Measurements from ENCODE around the gene PSME2.
A peak's percentile ranks its signal among the peaks of the same experiment; 100 is the strongest.

PSME2 gene

GRCh38 chr14:24159777-24160498 is 13.5 kb upstream of the PSME2 start:
- no peak overlapping the region for H3K4me3 ChIP-seq (ENCODE audit: low read length)
- no peak for DNase-seq (ENCODE audit: low read depth, low spot score)

- no peak for DNase-seq (ENCODE audit: low read depth, low spot score)
- H3K4me3 ChIP-seq (ENCODE audit: low read length) = no peak overlapping the region
These were observed 10.9 kb upstream of the PSME2 start for GRCh38 chr14:24157331-24157730.

DNA sequence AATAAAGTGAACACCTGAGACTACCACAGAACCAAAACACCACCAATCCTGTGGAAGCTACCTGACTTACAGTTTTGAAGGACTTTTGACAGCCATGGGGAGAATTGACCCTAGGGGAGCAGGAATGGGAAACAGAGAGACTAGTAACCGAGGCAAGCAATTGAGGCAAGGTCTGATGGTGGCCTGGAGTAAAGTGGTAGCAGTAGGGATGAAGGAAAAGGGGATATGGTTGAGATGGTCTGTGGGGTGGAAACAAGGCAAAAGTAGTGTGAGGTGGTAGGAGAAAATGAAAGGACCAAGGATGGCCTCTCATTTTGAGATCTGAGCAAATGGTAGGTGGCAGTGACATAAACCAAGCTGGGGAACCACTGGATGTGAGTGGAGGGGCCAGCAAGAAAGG is 10.4 kb upstream of the PSME2 start:
- DNase-seq (ENCODE audit: low read depth, low spot score) = no peak
- H3K4me3 ChIP-seq (ENCODE audit: low read length) = no peak overlapping the region

DNA sequence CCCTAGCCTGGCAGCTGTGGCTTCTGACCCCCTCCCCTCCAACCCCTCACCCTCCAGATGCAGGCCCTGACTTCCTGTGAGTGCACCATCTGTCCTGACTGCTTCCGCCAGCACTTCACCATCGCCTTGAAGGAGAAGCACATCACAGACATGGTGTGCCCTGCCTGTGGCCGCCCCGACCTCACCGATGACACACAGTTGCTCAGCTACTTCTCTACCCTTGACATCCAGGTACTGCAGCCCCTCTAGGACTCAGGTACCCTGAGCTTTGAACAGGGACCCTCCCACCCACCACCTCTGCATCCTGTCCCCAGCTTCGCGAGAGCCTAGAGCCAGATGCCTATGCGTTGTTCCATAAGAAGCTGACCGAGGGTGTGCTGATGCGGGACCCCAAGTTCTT is 8.7 kb upstream of the PSME2 start:
- DNase-seq (ENCODE audit: low read depth, low spot score) = no peak
- no peak overlapping the region for H3K4me3 ChIP-seq (ENCODE audit: low read length)

GRCh38 chr14:24151404-24152080 is 5.1 kb upstream of the PSME2 start:
- no peak for DNase-seq (ENCODE audit: low read depth, low spot score)
- no peak overlapping the region for H3K4me3 ChIP-seq (ENCODE audit: low read length)

DNA sequence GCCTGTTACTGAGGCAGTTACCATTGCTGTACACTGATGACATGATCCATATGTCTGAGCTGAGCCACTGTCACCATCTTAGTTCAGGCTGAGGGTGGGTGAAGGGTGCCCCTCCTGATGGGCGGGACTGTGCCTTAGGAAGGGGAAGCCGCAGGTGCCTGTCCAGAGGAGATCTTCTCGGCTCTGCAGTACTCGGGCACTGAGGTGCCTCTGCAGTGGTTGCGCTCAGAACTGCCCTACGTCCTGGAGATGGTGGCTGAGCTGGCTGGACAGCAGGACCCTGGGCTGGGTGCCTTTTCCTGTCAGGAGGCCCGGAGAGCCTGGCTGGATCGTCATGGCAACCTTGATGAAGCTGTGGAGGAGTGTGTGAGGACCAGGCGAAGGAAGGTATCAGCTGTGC is 4.6 kb upstream of the PSME2 start:
- H3K4me3 ChIP-seq (ENCODE audit: low read length) = no peak overlapping the region
- no peak for DNase-seq (ENCODE audit: low read depth, low spot score)

- no peak overlapping the region for H3K4me3 ChIP-seq (ENCODE audit: low read length)
- DNase-seq (ENCODE audit: low read depth, low spot score) = no peak
These were observed 4.2 kb upstream of the PSME2 start for GRCh38 chr14:24150567-24150966.

DNA sequence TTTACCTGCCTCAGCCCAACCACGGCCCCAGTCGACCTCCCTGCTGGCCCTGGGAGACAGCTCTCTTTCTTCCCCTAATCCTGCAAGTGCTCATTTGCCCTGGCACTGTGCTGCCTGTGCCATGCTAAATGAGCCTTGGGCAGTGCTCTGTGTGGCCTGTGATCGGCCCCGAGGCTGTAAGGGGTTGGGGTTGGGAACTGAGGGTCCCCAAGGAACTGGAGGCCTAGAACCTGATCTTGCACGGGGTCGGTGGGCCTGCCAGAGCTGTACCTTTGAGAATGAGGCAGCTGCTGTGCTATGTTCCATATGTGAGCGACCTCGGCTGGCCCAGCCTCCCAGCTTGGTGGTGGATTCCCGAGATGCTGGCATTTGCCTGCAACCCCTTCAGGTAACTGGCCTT is 3.7 kb upstream of the PSME2 start:
- no peak overlapping the region for H3K4me3 ChIP-seq (ENCODE audit: low read length)
- DNase-seq (ENCODE audit: low read depth, low spot score) = no peak

DNA sequence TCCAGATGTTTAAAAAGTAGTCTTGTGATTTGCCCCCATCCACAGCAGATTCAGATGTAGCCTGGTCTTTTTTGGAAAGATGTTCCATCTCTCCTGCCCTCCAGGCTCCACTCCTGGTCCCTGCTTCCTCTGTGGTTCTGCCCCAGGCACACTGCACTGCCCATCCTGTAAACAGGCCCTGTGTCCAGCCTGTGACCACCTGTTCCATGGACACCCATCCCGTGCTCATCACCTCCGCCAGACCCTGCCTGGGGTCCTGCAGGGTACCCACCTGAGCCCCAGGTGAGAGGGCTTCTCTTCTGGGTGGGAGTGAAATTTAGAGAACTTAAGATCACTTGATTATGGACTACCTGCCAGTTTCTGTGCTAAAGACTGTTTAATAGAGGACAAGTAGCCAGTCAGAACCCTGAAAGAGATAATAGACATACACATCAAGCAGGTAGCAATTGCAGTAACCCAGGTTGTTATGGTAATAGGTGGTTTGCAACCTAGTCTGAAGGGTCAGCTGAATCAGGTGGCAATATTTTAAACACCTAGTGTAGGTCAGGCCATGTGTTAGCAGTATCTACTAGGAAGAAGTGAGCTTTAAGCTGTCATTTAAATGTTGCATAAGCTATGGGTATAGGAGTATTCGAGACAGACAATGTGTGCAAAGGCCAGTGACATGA is 3.0 kb upstream of the PSME2 start:
- no peak overlapping the region for H3K4me3 ChIP-seq (ENCODE audit: low read length)
- no peak for DNase-seq (ENCODE audit: low read depth, low spot score)

DNA sequence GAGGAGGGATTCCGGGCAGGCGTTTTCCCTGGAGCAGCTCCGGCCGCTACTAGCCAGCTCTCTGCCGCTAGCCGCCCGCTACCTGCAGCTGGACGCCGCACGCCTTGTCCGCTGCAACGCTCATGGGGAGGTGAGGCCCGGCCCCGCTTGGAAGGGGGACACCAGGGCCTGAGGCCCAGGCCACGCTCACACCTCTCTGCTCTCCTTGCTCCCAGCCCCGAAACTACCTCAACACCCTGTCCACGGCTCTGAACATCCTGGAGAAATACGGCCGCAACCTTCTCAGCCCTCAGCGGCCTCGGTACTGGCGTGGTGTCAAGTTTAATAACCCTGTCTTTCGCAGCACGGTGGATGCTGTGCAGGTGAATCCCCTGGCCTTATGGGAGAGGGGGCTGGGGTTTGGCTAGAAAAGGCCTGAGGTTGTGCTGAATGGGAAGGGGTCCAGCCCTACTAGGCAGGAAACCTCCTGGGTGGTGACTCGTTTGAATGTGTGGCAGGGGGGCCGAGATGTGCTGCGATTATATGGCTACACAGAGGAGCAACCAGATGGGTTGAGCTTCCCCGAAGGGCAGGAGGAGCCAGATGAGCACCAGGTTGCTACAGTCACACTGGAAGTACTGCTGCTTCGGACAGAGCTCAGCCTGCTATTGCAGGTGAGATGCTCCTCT is 1.5 kb upstream of the PSME2 start:
- DNase-seq (ENCODE audit: low read depth, low spot score) = no peak

DNA sequence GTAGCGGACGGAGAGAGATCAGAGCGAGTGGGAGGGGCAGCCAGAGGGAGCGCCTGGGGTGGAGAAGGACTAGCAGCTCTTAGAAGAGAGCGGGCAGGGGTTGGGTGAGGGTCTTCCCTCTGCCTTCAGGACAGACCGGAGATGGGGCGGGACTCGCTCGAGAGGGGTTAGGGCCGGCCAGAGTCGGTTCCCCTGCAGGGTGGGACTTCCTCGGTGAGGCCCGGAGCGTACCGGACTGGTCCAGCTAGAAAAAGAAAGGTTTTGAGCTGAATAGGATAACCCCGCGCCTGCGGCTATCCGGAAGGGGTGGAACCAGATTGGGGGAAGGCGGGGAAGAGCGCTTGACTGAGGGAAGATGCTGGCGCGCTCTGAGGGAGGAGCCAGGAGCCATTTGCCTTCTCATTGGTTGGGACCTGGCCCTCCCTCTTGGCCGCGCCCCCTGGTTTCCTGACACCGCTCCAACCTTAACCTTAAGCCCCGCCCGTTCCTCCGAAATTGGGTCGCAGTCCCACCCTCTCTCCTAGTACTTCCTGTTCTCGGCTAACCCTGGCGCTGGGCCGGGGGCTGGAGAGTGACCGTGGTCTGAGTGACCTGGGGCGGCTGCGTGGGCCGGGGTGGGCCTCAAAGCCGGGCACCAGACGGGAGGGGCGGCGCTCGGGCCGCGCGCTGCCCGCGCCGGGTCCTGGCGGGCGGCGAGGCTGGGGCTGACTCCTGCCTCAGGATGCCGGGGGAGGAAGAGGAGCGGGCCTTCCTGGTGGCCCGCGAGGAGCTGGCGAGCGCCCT is 759 bp upstream of the PSME2 start, which contains the start of gene RNF31:
Gene RNF31, plus strand, starts transcription at position 521 of the 783 bp plus-strand sequence. Its CDS starts 201 bp downstream, at position 722.
- peak within 1 kb of the TSS; percentile 97 for H3K4me3 ChIP-seq (ENCODE audit: low read length)
- peak; percentile 98 for DNase-seq (ENCODE audit: low read depth, low spot score)

More for the DNA sequence above, 1.5 kb upstream of the PSME2 start:
- H3K4me3 ChIP-seq (ENCODE audit: low read length) = peak overlapping the region; percentile 97

DNA sequence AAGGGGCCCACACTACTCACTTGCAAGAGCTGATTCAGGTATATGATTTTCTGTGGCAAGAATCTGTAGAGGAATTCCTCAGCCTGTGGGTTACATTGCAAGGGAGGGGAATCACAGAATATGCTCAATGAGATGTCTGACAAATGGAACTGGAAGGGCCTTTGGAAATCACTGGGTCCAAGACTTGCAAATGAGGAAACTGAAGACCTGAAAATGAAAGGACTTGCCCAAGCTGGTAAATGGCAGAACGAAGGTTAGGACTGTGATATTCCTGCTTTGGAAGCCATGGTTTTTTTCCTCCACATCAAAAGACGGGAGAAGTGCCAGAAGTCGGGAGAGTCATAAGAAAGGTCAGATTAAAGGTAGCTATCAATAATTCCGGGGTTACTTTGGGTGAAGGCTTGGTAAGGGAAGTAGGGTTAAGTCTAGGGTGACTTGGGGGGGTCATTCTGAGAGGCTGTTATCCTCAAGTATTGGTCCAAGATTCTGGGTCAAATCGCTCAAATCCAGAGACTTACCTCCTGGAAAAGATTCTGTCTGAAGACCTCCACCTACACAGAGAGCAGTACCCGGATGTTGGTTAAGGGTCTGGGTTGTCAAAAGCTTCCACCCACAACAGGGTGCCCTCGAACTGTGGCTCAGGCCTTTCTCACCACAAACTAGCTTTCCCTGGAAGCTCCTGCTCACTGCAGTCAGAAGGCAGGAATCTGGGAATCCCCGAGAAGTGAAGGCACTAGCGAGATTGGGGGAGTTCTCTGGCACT is 539 bp downstream of the PSME2 start:
- no peak for DNase-seq (ENCODE audit: low read depth, low spot score)
- H3K4me3 ChIP-seq (ENCODE audit: low read length) = peak overlapping the region; percentile 97

- no peak for DNase-seq (ENCODE audit: low read depth, low spot score)
- H3K4me3 ChIP-seq (ENCODE audit: low read length) = peak overlapping the region; percentile 97
These were observed 1.2 kb downstream of the PSME2 start for GRCh38 chr14:24145219-24145618.

DNA sequence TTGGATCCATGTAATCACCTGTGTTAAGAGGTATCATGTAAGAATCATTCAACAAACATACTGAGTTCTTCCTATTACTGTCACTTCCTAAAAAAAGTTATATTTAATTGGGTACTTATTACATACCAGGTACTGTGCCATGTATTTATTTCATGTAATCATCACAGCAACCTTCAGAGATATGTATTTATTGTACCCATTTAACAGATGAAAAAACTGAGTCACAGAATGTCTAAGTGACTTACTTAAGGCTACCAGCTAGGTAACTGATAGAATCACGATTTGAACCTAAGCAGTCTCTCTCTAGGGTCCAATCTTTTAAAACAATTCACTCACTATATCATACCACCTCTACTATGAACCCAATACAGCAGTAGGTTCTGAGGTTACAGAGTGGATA is 2.0 kb downstream of the PSME2 start:
- no peak for DNase-seq (ENCODE audit: low read depth, low spot score)
- no peak overlapping the region for H3K4me3 ChIP-seq (ENCODE audit: low read length)

DNA sequence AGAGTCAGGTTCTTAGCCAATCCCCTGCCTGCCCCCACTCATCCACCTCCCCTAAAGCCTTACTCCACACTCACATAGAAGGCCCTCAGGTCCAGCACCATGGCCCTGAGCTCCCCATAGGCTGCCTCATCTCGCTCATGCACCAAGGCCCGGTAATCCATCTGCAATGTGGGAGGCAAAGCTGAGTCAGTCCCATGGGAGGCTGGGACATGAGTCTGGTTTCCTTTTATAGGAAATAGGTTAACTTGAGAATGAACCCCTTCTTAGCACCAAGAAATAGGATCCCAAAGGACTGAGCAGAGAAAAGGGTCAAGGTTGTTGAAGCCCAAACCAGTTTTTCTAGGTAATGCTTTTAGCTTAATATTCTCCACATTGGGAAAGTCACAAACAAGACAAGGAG is 2.9 kb downstream of the PSME2 start:
- H3K4me3 ChIP-seq (ENCODE audit: low read length) = no peak overlapping the region
- no peak for DNase-seq (ENCODE audit: low read depth, low spot score)

DNA sequence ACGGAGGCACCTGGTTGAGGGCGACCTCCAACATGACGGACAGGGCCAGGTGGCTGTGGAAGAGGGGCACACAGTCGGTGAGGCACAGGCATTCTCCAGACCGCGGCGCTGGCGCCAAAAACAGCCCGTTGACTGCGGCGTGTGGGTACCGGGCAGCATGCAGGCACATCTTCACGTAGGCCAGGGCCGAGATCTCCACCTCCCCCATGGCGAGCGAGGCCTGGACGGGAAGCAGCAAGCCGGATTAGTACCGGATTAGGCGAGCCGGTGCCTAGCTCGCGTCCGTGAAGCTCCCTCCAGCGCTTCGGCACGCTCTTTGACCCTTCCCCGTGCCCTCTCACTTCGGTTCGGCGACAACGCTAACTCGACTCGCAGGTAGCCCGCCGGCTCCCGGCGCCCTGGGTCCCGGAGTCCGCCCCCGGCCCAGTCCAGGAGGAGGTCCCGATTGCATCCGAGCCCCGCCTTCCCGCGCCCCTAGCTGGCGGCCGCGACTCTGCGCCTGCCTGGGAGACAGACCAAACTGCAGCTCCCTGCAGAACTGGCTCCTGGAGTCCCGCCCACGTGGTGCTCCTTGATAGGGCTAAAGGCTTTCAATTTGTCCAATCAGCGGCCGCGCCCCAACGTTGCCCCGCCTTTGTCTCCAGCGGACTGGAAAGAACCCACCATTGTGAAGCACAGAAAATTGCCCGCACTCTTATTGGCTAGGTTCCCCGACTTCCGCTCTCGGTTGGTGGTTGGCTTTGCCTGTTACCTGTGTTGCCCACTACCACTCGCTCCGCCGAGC is 5.1 kb downstream of the PSME2 start, which contains the start of gene EMC9:
Gene EMC9, minus strand, starts transcription at position 495 of the 784 bp plus-strand sequence. Its CDS starts 287 bp downstream, at position 208.
- peak; percentile 99 for DNase-seq (ENCODE audit: low read depth, low spot score)
- peak within 1 kb of the TSS; percentile 96 for H3K4me3 ChIP-seq (ENCODE audit: low read length)

- H3K4me3 ChIP-seq (ENCODE audit: low read length) = no peak overlapping the region
- no peak for DNase-seq (ENCODE audit: low read depth, low spot score)
These were observed 7.0 kb downstream of the PSME2 start for GRCh38 chr14:24139272-24139934.

All from Jurkat, Clone E6-1 (cell line).